Measurements from ENCODE around the gene RRP1B. TPM values are rescaled to one million over a fixed set of nuclear protein-coding genes. Genes with fewer than 3 reads are reported as not detected.

RRP1B gene
- 37.9 and 44.4 TPM in 2 replicates for total RNA-seq

GRCh38 chr21:43659136-43660000 lies at the start of gene RRP1B, which contains the start of gene HSF2BP:
TSS of gene RRP1B (plus strand) at chr21:43659560. CDS start at chr21:43659665, 105 bp downstream.
TSS of gene HSF2BP (minus strand) at chr21:43659488. CDS start at chr21:43658096, 1,392 bp downstream.

GRCh38 chr21:43718872-43719747 lies 59.8 kb downstream of the RRP1B start, which contains the start of gene PDXK:
TSS of gene PDXK (plus strand) at chr21:43719129. CDS start at chr21:43719295, 166 bp downstream.

Other genes starting within 250 kb of the RRP1B start
- 11.6 and 20.3 TPM in 2 replicates for gene SIK1, start 232.4 kb upstream of the RRP1B start, total RNA-seq
- 6.2 and 8.5 TPM in 2 replicates for gene HSF2BP, start 72 bp upstream of the RRP1B start, total RNA-seq
- gene PDXK, start 59.6 kb downstream of the RRP1B start, total RNA-seq = 193 and 430 TPM in 2 replicates
- 52.3 and 85.7 TPM in 2 replicates for gene CSTB, start 116.7 kb downstream of the RRP1B start, total RNA-seq
- 28.7 and 41.9 TPM in 2 replicates for gene RRP1, start 130.0 kb downstream of the RRP1B start, total RNA-seq
- gene AGPAT3, start 205.7 kb downstream of the RRP1B start, total RNA-seq = 43.4 and 113 TPM in 2 replicates

Measured in nasal cavity respiratory epithelium epithelial cell of viscerocranial mucosa (primary cell).